Adrenal gland (tissue), 5 donors: ENCODE results near the gene ARPC5.

Source experiments
- POLR2A ChIP-seq, 2 donors: fragments of 450-650 bp; IDR thresholded peaks; one replicate each; pipeline ENCODE4 v1.6.1; 2017; ENCODE audit warnings: antibody characterized with exemption in 2 of 2, mild to moderate bottlenecking in 2 of 2, moderate library complexity in 1 of 2
- TF ChIP-seq, protein P1 (sequence below), 6 experiments: fragments of 450-650 bp in 4 of 6; fragments of 200-600 bp in 2 of 6; sonication (generic) in 1 of 6; IDR thresholded peaks; 1 replicate in 5 of 6; 2 replicates in 1 of 6; pipeline versions ENCODE4 v1.5.1 to v1.8.0; 2016 to 2021; ENCODE audit warnings: antibody characterized with exemption in 6 of 6, mild to moderate bottlenecking in 2 of 6, moderate library complexity in 1 of 6
- donor health status: DM: no; HTN: no; CAD: no.

GRCh38 chr1:183622013-183622412 lies 13.6 kb downstream of the ARPC5 start:
- TF ChIP-seq, protein P1, sequence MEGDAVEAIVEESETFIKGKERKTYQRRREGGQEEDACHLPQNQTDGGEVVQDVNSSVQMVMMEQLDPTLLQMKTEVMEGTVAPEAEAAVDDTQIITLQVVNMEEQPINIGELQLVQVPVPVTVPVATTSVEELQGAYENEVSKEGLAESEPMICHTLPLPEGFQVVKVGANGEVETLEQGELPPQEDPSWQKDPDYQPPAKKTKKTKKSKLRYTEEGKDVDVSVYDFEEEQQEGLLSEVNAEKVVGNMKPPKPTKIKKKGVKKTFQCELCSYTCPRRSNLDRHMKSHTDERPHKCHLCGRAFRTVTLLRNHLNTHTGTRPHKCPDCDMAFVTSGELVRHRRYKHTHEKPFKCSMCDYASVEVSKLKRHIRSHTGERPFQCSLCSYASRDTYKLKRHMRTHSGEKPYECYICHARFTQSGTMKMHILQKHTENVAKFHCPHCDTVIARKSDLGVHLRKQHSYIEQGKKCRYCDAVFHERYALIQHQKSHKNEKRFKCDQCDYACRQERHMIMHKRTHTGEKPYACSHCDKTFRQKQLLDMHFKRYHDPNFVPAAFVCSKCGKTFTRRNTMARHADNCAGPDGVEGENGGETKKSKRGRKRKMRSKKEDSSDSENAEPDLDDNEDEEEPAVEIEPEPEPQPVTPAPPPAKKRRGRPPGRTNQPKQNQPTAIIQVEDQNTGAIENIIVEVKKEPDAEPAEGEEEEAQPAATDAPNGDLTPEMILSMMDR (IDR thresholded peaks at IDR 0.05) = no peak
- TF ChIP-seq POLR2A (IDR thresholded peaks at IDR 0.05) = no peak
